GM13977 (cell line): ENCODE results near the gene MLKL.

Experiments
- DNase-seq: peaks from one replicate; pipeline ENCODE4 v3.0.0; 2012; ENCODE audit warnings: low spot score
- CTCF ChIP-seq: IDR thresholded peaks from 2 replicates; pipeline ENCODE4 v1.5.1; 2012; ENCODE audit warnings: mild to moderate bottlenecking, control low read depth; ENCODE audit not compliant: insufficient read depth; ENCODE audit errors: extremely low read depth, missing control alignments
- in situ Hi-C: fragments of 300-500 bp; cut with MboI; formaldehyde crosslinking; loops from one replicate; pipeline ENCODE4 v1.12.0; 2022; ENCODE audit warnings: low sequenced_read_pairs, low pct_unique_long_range_greater_than_20kb, mixed read lengths, inconsistent platforms; ENCODE audit not compliant: unreplicated experiment

MLKL gene

GRCh38 chr16:74717367-74717766 is 16.7 kb upstream of the MLKL start:
- no peak for TF ChIP-seq CTCF
- in situ Hi-C loops = loop anchor here (5.0 kb wide), 1 partner anchor 140 kb away; no protein-coding TSS in a partner anchor

GRCh38 chr16:74716355-74716754 is 15.7 kb upstream of the MLKL start:
- DNase-seq = no peak
- in situ Hi-C loops = loop anchor here (5.0 kb wide), 1 partner anchor 141 kb away; no protein-coding TSS in a partner anchor
- no peak for TF ChIP-seq CTCF

More at GRCh38 chr16:74717367-74717766, 16.7 kb upstream of the MLKL start:
- no peak for DNase-seq

GRCh38 chr16:74713876-74714275 is 13.2 kb upstream of the MLKL start:
- TF ChIP-seq CTCF = no peak
- in situ Hi-C loops = no loop called here
- DNase-seq = no peak

- no peak for TF ChIP-seq CTCF
- DNase-seq = no peak
- in situ Hi-C loops = no loop called here
Observed at GRCh38 chr16:74713325-74713724, 12.7 kb upstream of the MLKL start.

- DNase-seq = no peak
- TF ChIP-seq CTCF = no peak
- in situ Hi-C loops = no loop called here
Observed at GRCh38 chr16:74711938-74712337, 11.3 kb upstream of the MLKL start.

- TF ChIP-seq CTCF = no peak
- DNase-seq = no peak
- in situ Hi-C loops = no loop called here
Observed at GRCh38 chr16:74710401-74710800, 9.7 kb upstream of the MLKL start.

GRCh38 chr16:74709441-74709877 is 8.8 kb upstream of the MLKL start:
- peak; percentile 91 for TF ChIP-seq CTCF
- in situ Hi-C loops = no loop called here
- peak; percentile 85 for DNase-seq
